AG04449 (cell line): ENCODE results near the gene C4orf51.

Source experiments
- CTCF ChIA-PET: fragments of 350-600 bp; formaldehyde crosslinking; extraction: SDS; loops from one replicate; lab custom pipeline; 2021; ENCODE audit warnings: antibody characterized with exemption; lab: Yijun Ruan, JAX
- POLR2A ChIA-PET: fragments of 400-600, 350-600 bp; formaldehyde crosslinking; extraction: SDS; loops from one replicate; lab custom pipeline; 2020; ENCODE audit warnings: antibody characterized with exemption, inconsistent platforms; lab: Yijun Ruan, JAX
- DNase-seq: peaks from one replicate; pipeline ENCODE4 v3.0.0-alpha.2; 2010; ENCODE audit warnings: low read depth, low spot score
- H3K4me3 ChIP-seq: 2 replicates; pipeline ENCODE4 v1.5.1; 2011; ENCODE audit warnings: low read depth, mild to moderate bottlenecking, control low read depth, low read length
- TF ChIP-seq, protein P1 (sequence below): IDR thresholded peaks from one replicate; pipeline ENCODE4 v1.5.1; 2011; ENCODE audit warnings: mild to moderate bottlenecking, moderate library complexity, low read length, control low read depth, inconsistent platforms; ENCODE audit not compliant: insufficient read depth; ENCODE audit errors: missing control alignments

C4orf51 gene

DNA sequence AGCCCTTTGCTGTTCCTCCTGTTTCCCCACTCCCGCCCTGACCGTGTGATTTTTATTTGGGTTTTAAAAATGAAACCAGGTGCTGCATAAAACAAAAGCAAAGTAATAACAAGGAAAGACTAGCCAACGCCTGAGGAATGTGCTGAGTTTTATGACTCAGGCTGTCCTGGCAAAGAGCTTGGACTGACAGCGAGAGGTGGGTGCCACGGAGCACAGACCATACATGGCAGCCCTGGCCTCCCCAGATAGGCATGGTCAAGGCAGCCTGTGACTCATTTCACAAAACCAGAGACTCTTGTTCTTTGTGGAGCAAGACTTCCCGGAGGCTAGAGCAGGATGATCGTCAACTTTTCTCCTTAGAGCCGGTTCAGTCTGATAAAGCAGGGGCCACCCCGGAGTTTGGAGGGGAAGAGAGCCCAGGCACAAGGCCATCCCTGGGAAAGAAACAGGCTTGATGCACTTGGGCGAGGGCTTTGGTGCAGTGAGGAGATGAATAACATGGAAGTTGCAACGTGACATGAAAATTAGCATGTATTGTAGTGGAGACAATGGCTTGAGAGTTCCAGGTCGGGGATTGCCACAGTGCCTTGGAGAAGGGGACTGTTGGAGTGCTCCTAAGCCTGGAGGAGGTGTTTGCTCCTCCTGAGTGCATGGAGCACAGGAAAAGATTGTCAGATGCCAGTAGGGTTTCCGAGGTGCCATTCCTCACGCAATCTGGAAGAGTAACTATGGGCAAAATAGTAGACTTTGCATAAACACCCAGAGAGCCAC, 54.8 kb downstream of the C4orf51 start:
- peak; percentile 95 for DNase-seq
- POLR2A ChIA-PET, result interaction anchor here (0.6 to 1.0 kb wide), 3 partner anchors 92 to 198 kb away, joined by 3 to 4 read pairs (median 3); partner anchors contain the start of gene MMAA
- H3K4me3 ChIP-seq, result peak overlapping the region; percentile 49
- TF ChIP-seq, protein P1, sequence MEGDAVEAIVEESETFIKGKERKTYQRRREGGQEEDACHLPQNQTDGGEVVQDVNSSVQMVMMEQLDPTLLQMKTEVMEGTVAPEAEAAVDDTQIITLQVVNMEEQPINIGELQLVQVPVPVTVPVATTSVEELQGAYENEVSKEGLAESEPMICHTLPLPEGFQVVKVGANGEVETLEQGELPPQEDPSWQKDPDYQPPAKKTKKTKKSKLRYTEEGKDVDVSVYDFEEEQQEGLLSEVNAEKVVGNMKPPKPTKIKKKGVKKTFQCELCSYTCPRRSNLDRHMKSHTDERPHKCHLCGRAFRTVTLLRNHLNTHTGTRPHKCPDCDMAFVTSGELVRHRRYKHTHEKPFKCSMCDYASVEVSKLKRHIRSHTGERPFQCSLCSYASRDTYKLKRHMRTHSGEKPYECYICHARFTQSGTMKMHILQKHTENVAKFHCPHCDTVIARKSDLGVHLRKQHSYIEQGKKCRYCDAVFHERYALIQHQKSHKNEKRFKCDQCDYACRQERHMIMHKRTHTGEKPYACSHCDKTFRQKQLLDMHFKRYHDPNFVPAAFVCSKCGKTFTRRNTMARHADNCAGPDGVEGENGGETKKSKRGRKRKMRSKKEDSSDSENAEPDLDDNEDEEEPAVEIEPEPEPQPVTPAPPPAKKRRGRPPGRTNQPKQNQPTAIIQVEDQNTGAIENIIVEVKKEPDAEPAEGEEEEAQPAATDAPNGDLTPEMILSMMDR, result no peak
- CTCF ChIA-PET, result no interaction called here

DNA sequence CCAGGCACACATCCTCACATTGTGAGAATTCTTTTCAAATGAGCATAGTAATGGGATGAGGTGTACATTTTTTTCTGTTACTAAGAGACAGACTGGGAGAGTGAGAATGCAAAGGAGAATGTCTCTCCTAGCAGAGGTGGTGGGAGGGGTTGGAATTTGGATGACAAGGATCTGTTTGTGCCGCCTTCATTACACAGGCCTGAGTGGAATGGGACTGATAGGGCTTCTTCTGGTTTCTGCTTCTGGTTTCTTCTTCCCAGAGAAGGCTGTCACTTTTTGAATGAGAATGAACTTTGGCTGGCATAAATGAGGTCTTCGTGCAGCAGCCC, 55.4 kb downstream of the C4orf51 start:
- CTCF ChIA-PET, result no interaction called here
- TF ChIP-seq, protein P1, result no peak
- H3K4me3 ChIP-seq, result no peak overlapping the region
- POLR2A ChIA-PET, result no interaction called here
- DNase-seq, result peak; percentile 92

DNA sequence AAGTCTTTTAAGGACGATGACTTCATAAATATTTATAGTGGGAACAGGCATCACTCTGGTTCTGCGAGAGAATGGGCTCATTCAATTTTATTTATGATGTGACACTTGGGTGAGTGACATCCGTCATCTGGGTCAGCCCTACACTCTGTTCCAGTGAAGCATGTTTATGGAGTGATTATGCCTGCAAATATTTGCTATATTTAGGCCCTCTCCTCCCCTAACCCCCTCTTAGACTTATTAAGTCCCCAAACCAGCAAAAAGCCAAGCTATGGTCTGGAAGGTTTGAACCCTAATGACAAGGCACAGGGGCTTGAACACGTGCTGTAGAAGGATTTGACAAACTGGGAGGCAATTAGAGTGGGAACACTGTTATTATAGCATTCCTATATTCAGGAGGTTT, 55.9 kb downstream of the C4orf51 start:
- TF ChIP-seq, protein P1, result no peak
- H3K4me3 ChIP-seq, result no peak overlapping the region
- ChIA-PET CTCF (no interaction called here), POLR2A (no interaction called here)
- DNase-seq, result no peak

DNA sequence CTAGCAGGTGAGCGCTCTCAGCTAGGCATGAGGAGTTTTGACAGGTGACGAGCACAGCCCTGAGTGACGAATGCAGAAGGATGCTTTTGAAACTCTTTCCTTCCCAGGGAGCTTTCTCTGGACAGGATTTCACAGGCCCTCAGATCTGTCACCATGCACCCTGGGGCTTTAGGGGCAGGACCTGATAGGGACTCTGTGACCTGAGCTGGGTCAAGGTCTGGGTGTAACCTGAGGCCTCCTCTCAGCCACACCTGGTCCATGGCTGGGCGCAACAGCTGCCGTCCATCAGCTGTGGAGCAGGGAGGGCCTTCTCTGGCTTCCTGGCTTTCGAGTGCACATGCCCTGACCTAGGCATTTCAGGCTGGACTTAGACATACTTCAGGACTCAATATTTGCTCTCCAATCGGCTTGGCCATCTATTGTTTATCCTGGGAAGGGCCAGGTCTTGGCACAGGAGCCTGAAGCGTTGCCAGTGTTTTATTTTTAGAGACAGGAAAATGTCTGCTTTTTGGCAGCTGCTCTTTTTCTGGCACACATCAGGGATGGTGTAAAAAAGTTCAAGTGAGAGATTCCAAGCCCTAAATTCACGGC, 56.4 kb downstream of the C4orf51 start:
- DNase-seq, result no peak
- no peak overlapping the region for H3K4me3 ChIP-seq
- CTCF ChIA-PET, result no interaction called here
- POLR2A ChIA-PET, result no interaction called here
- TF ChIP-seq, protein P1, result no peak

DNA sequence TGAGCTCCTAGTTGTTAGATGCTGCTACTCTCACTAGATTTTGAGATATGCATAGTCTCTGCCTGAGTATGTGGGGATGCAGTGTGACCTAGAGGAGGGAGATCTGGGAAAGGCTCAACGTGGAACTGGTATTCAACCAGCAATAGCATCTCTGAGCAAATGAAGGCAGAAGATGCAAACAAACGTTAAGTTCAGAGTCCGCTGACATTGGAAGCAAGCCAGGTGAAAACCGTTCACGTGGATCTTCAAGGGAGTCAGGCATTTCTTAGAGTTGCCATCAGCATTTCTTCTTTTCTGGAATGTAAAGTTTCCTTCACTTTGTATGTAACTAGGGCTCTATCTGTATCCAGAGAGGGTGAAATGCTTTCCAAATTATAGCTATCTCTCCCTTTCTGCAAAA, 59.9 kb downstream of the C4orf51 start:
- CTCF ChIA-PET, result no interaction called here
- no peak overlapping the region for H3K4me3 ChIP-seq
- POLR2A ChIA-PET, result no interaction called here
- DNase-seq, result no peak
- TF ChIP-seq, protein P1, result no peak

DNA sequence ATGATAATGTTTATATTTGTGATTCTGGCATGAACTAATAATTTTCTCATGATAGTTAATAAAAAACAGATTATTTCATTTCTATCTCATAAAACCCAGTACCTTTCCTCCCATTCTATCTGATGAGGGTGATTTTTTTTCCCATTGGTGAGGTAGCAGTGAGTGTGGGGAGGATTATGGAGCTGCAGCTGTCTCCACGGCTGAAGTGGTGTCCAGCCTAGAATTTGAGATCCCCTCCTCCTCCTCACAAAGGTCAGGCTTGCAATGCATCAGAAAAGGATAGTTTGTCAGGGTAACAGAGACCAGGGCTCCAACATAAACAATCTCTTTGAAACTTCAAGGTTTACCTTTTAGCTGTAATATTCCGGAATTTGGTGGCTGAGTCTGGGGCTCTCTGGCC, 60.9 kb downstream of the C4orf51 start:
- CTCF ChIA-PET, result no interaction called here
- DNase-seq, result no peak
- POLR2A ChIA-PET, result no interaction called here
- no peak overlapping the region for H3K4me3 ChIP-seq
- TF ChIP-seq, protein P1, result no peak
